NCI-H2029 (cell line): ENCODE results near the gene FRAS1.
"Not testable (repeated sequence)": the region's sequence is repeated elsewhere in the genome, so short reads cannot be mapped to it uniquely, and the experiment has no call there.

Experiments
- DNase-seq: peaks from one replicate; lab custom pipeline; 2025; lab: John Stamatoyannopoulos, UW

FRAS1 gene

DNA sequence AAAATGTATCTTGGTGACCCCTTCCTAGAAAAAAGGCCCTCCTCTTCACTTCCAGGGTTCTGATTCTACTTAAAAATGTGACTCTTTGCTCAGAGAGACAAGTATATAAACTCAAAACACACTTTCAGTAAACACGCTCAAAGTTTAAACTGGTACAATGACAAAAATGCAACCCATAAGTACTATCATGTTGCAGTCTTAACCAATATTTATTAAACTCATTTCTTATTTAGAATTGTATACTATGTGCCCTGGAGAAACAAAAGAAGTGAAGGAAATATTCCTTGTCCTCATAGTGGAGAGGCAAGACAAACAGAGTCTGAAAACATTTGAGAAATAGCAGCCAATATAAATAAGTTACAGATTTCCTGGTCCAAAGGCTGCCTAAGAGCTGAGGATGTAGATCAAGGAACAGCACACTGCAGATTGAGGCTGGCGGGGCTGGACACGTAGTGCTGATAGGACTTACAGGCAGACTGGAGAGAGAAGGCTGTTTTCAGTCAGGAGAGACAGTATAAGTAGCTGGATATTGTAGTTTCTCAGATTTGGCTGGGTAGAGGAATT is 455.3 kb downstream of the FRAS1 start:
- no peak for DNase-seq

DNA sequence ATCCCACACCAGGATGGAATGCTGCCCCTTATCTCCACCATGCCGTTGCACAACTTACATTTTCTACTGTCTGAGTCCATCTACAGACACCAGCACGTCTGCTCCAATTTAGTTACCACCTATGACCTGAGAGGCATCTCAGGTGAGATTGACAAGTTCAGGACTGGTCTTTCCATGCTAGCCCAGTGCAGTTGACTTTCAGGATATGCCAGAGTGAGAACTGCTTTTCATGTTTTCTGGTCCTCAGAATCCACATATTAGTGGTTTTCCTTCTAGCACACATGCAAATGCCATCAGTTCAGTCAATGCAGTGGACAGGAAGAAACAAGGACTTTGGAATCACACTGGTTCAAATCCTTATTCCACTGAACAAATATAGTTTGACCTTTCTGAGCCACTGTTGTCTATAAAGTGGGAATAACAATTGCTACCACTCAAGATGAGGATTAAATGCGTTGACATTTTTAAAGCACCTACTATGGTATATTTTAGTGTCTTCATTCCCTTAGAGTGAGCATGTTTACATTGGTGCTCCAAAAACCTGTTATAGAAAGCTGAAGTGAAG is 456.4 kb downstream of the FRAS1 start:
- no peak for DNase-seq

DNA sequence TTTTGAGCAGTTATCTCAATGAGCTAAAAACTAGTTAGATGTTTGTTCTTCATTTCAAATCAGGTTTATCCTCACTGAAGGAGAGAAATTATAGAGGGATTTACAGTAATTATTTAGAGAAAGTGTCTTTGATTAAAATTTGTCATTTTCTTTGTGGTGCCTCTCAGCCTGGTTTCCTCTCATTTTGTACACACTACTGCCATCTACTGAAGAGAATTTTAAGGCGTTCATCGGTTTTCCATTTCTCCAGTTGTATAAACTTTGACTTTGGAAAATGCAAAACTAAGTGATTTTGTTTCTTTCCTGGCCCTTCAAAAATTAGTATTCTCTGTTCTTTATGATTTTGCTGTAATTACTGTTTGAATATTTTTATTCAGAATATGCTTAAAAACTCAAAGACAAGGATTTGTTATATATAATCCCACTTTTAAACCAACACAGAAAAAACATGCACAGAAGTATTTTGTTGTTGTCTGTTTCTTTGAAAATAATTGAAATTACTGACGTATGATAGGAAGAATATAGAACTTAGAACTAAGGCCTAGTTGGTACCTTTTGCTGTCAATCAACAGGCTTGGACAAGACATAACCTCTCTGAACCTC is 460.0 kb downstream of the FRAS1 start:
- DNase-seq: no peak

DNA sequence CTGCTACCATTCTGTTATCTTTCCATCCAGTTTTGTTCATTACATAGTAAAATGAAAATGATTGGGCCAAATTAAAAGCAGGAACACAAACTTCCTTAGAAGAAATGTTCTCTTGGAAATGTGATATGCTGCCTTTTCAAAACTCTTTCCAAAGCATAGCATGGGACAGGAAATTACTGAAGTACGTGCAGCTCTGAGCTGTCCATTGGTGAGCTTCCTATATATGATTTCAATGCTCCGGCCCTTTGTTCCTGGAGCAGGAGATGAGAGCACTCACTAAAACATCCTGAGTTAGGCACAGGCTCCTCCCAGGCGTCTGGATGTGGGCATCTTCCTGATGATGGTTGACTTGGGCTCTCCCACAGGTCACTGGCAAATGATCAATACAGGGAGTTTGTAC is 461.4 kb downstream of the FRAS1 start:
- no peak for DNase-seq

- no peak for DNase-seq
Observed at GRCh38 chr4:78519962-78520361, 462.8 kb downstream of the FRAS1 start.

GRCh38 chr4:78520808-78521226 is 463.7 kb downstream of the FRAS1 start:
- DNase-seq: no peak

DNA sequence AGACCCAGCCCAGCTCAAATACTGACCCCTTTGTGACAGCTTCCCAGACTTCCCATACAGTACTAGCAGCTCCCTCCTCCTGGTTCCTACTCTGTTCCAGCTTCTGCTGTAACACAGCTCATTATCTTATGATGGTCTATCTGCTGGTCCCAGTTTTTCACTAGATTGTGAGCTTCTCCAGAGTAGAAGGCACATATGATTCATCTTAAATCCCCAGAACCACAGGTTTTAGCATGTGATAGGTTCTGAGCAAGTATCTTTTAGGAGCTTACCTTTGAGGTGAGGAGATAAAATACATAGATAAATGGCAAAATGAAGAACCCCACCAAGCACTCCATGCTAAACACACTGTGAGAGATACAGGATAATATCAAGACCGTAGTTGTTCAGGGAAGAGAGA is 466.9 kb downstream of the FRAS1 start:
- no peak for DNase-seq

GRCh38 chr4:78525559-78525958 is 468.4 kb downstream of the FRAS1 start:
- DNase-seq: no peak

GRCh38 chr4:78527103-78527502 is 470.0 kb downstream of the FRAS1 start:
- DNase-seq: no peak

- no peak for DNase-seq
Observed at GRCh38 chr4:78527555-78527954, 470.4 kb downstream of the FRAS1 start.

DNA sequence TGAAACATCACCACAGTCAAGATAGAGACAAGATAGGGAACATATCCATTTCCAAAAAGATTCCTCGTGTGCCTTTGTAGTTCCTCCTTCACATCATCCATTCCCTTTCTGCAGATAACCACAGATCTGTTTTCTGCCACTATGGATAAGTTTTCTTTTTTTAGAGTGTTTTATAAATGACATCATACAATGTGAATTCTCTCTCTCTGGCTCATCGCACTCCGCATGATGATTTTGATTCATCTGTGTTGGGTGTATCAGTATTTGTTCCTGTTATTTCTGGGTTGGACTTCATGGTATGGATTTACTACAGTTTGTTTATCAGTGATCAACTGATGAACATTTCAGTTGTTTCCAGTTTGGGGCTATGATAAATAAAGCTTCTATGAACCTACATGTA is 471.2 kb downstream of the FRAS1 start:
- DNase-seq: no peak

DNA sequence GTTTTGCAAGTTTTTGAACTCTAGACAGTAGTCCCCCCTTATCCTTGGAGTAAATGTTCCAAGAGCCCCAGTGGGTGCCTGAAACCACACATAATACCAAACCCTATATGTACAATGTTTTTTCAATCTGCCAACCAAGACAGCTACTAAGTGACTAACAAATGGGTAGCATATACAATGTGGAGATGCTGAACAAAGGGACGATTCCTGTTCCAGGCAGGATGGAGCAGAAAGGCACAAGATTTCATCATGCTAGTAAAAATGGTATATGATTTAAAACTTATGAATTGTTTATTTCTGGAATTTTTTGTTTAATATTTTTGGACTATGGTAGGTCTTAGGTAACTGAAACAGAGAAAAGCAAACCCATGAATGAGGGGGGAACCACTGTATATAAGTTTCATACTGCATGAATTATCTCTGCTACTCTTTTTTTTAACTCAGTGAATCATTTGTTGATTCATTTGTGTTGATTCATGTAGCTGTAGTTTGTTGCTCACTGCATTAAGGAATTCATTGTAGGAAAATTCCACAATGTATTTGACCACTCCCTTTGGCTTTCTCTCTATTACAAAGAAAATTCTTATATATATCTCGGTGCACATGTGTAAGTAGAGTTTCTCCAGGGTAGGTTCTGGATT is 472.6 kb downstream of the FRAS1 start:
- DNase-seq: no peak

- DNase-seq: no peak
Observed at GRCh38 chr4:78532046-78532445, 474.9 kb downstream of the FRAS1 start.

DNA sequence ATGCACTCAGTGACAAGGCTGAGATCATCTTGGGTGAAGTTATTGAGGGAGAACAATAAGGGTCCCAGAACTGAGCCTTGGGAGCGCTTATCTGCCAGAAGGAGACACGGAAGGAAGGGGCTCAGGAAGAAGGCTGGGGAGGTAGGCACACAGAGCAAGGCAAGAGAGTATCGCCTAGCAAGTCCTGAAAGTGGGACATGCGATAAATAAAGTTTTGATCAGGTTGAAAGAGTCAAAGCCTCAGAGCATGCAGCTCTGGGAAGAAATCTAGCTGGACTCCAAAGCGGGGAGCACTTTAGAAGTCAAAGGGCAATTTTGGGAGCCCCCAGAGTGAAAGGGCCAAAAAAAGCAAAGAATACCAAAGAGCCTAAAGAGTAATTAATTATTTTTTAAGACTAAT is 476.7 kb downstream of the FRAS1 start:
- DNase-seq: no peak

DNA sequence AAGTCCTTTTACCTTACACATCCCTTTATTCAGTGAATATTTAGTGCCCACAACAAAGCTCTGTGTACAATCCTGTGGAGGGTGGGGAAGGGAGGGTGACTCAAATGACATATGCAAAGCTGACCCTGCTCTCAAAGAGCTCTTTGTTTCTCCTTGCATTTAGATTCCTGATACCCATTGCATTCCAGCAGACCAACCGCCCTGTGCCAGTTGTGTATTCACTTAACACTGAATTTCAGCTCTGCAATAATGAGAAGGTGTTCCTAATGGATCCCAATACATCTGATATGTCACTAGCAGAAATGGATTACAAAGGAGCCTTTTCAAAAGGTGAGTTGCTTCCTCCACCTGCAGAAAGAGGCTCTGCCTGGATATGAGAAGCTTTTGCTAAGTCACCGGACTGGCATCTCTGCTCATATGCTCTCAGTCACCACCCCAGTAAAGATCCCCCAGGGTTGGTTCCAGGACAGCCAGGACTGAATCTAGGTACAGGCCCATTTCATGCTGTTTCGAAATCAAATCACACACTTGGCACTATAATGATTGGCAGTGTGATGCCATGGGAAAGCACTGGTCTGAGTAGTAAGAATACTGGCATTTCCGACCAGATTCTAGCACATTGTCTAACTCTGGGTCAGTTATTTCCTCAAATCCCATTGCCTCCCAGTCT is 477.3 kb downstream of the FRAS1 start:
- DNase-seq: no peak

DNA sequence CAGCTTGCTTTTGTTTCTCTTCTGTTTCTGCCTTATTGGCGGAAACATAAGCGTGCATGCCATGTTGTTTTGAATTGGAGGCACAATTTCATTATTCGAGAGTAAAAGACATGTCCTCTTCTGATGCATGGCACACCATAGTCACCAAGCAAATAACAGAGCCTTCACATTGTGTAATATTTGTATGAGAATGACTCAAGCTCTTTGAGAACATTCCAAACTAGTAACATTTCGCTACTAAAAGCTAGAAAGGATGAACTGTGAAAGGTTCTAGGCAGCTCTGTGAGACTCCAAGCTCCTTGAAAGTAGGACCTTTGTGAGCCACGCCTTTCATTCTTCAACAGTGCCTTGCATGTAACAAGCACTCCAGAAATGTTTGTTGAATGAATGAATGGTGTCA is 485.2 kb downstream of the FRAS1 start:
- DNase-seq: no peak

GRCh38 chr4:78543424-78544125 is 486.5 kb downstream of the FRAS1 start:
- DNase-seq: no peak

DNA sequence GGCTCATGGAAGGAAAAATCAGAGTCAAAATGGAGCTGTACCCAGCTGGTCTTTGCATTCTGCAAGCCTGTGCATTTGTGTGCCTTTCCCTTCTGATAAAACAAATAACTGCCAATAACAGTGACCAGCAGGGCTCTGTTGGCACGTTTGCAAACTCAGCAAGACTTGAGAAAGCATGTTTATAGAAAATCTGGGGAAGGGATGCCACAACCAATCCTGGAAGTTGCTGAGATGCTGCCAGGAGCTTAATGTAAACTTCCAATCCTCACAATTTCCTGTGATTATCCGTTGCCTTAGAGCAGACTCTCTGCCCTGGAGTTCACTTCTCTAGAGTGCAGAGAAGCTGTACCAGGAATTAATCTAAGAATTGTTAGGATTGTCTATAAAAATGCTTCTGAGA is 487.6 kb downstream of the FRAS1 start:
- DNase-seq: no peak

- DNase-seq: no peak
Observed at GRCh38 chr4:78545275-78546246, 488.4 kb downstream of the FRAS1 start.

DNA sequence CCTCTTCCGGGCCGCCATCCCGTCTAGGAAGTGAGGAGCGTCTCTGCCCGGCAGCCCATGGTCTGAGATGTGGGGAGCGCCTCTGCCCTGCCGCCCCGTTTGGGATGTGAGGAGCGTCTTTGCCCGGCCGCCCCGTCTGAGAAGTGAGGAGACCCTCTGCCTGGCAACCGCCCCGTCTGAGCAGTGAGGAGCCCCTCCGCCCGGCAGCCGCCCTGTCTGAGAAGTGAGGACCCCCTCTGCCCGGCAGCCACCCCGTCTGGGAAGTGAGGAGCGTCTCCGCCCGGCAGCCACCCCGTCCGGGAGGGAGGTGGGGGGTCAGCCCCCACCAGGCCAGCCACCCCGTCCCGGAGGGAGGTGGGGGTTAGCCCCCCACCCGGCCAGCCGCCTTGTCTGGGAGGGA is 490.8 kb downstream of the FRAS1 start:
- not testable (repeated sequence) for DNase-seq

DNA sequence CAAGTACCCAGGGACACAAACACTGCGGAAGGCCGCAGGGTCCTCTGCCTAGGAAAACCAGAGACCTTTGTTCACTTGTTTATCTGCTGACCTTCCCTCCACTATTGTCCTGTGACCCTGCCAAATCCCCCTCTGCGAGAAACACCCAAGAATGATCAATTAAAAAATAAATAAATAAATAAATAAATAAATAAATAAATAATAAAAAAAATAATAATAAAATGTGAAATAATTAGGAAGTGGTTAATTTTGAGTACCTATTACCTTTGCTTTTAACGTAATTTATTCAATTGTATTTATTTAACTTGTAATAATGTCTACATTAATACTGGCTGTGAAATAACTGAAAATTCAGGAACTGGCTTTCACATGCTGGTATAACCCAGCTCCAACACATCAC is 491.8 kb downstream of the FRAS1 start:
- DNase-seq: not testable (repeated sequence)
